GM18519 (cell line): ENCODE data around the gene PEDS1.
"Not testable (repeated sequence)": the region's sequence is repeated elsewhere in the genome, so short reads cannot be mapped to it uniquely, and the experiment has no call there.

Source experiments
- ATAC-seq: cut with Tn5 transposase; IDR thresholded peaks from one replicate; pipeline ENCODE4 v1.9.1; 2021; ENCODE audit warnings: mild to moderate bottlenecking, moderate library complexity; ENCODE audit not compliant: unreplicated experiment, low FRiP score

The PEDS1 gene

GRCh38 chr20:50137702-50138101 is 15.8 kb downstream of the PEDS1 start:
- ATAC-seq = not testable (repeated sequence)

GRCh38 chr20:50136822-50137599 is 16.5 kb downstream of the PEDS1 start:
- ATAC-seq = no peak

- ATAC-seq = not testable (repeated sequence)
These were observed 18.4 kb downstream of the PEDS1 start for GRCh38 chr20:50135157-50135556.

- no peak for ATAC-seq
These were observed 19.9 kb downstream of the PEDS1 start for GRCh38 chr20:50133474-50134217.

- ATAC-seq = no peak
These were observed 20.5 kb downstream of the PEDS1 start for GRCh38 chr20:50133041-50133440.

- ATAC-seq = no peak
These were observed 22.5 kb downstream of the PEDS1 start for GRCh38 chr20:50130995-50131394.

GRCh38 chr20:50130356-50130723 is 23.2 kb downstream of the PEDS1 start:
- no peak for ATAC-seq

GRCh38 chr20:50129662-50130355 is 23.7 kb downstream of the PEDS1 start:
- no peak for ATAC-seq

- ATAC-seq = no peak
These were observed 25.0 kb downstream of the PEDS1 start for GRCh38 chr20:50128520-50128905.

GRCh38 chr20:50127587-50128519 is 25.7 kb downstream of the PEDS1 start:
- no peak for ATAC-seq

GRCh38 chr20:50126662-50127061 is 26.9 kb downstream of the PEDS1 start:
- no peak for ATAC-seq

- no peak for ATAC-seq
These were observed 28.2 kb downstream of the PEDS1 start for GRCh38 chr20:50125279-50125678.

GRCh38 chr20:50124496-50124895 is 29.0 kb downstream of the PEDS1 start:
- ATAC-seq = no peak

- no peak for ATAC-seq
These were observed 30.1 kb downstream of the PEDS1 start for GRCh38 chr20:50123418-50123817.

GRCh38 chr20:50122763-50123162 is 30.8 kb downstream of the PEDS1 start:
- ATAC-seq = no peak

- ATAC-seq = no peak
These were observed 31.7 kb downstream of the PEDS1 start for GRCh38 chr20:50121858-50122271.

GRCh38 chr20:50120935-50121693 is 32.4 kb downstream of the PEDS1 start:
- no peak for ATAC-seq

- no peak for ATAC-seq
These were observed 35.3 kb downstream of the PEDS1 start for GRCh38 chr20:50118203-50118602.

- ATAC-seq = no peak
These were observed 37.0 kb downstream of the PEDS1 start for GRCh38 chr20:50116368-50116999.
